SH-SY5Y (cell line): ENCODE data around the gene ZP2.

Experiments
- GATA2 ChIP-seq: IDR thresholded peaks from 2 replicates; pipeline ENCODE4 v1.6.1; 2011; ENCODE audit warnings: mild to moderate bottlenecking, low read depth, low read length
- GATA3 ChIP-seq: IDR thresholded peaks from 2 replicates; pipeline ENCODE4 v1.6.1; 2011; ENCODE audit warnings: low read depth, mild to moderate bottlenecking, low read length, moderate library complexity

DNA sequence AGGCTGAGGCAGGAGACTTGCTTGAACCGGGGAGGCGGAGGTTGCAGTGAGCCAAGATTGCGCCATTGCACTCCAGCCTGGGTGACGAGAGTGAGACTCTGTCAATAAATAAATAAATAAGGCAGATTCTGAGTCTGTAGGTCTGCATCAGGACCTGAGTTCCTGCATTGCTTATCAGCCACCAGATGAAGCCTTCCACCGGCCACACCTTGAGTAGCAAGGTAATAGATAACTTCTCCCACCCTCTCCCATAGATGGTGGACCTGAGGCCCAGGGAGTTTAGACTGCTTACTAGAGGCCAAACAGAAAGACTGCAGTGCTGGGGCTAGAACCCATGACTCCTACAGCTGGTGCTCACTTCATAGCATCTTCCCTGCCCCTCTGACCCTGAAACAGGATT, 22.1 kb downstream of the ZP2 start:
- TF ChIP-seq GATA3 (no peak), GATA2 (no peak)
